G401 (cell line): Measurements from ENCODE around the gene ANLN. TPM values are rescaled to one million over a fixed set of nuclear protein-coding genes. Genes with fewer than 3 reads are reported as not detected.
"Not testable (repeated sequence)": the region's sequence is repeated elsewhere in the genome, so short reads cannot be mapped to it uniquely, and the experiment has no call there.

Source experiments
- DNase-seq: peaks from one replicate; pipeline ENCODE4 v3.0.0-alpha.2; 2015; ENCODE audit warnings: low spot score
- in situ Hi-C: cut with HindIII; loops from 2 replicates; pipeline ENCODE4 v1.10.0; 2016; ENCODE audit warnings: low sequenced_read_pairs, mixed read lengths
- total RNA-seq: library from RNA; depleted of rRNA; stranded (reverse); fragments of >200 nt; shearing (Covaris generic); gene quantifications from 2 replicates; pipeline ENCODE4 v1.2.3, GENCODE V29; 2014

The ANLN gene
- total RNA-seq, 1 experiment from 2014 or later = 71.1 TPM

DNA sequence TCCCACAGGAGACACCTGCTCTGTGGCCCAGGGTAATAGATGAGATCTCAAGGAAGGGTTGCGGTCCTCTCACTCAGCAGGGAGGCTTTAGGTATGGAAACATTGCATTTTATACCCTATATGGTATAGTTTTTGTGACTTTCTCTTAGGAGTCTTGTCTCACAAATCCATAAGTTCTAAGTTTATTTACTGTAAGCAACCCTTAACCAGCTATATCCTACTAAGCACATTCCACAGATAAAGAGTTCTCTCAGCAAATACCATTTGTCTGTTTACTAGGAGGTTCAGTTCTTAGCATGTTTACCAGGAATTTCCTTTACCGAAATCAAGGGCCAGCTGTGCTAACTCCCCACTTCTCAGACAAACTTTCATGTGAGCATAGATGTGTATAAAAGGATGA, 66.9 kb downstream of the ANLN start:
- DNase-seq = no peak
- in situ Hi-C loops = no loop called here

GRCh38 chr7:36459236-36459960, 69.7 kb downstream of the ANLN start:
- in situ Hi-C loops = no loop called here
- DNase-seq = no peak

DNA sequence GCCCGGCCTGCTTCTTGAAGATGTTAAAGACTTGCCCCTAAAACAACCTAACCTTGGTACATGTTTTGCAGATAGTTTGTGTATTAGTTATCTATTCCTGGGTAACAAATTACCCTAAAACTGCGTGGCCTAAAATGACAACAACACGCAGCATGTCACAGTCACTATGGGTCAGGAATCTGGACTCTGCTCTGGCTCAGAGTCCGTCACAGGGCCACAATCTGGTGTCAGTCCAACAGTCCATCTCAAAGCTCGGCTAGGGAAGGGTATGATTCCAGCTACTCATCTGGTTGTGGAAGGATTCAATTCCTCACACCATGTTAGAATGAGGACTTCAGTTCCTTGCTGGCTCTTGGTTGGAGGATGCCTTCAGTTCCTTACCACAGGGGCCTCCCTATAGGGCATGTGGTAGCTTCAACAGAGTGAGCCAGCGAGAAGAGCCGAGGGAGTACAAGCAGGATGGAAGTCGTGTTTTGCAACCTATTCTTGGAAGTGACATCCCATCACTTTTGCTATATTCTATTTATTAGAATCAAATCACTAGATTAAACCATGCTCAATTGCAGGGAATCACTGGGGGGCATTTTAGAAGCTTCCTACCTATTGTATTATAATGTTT, 71.3 kb downstream of the ANLN start:
- no peak for DNase-seq
- in situ Hi-C loops = no loop called here

DNA sequence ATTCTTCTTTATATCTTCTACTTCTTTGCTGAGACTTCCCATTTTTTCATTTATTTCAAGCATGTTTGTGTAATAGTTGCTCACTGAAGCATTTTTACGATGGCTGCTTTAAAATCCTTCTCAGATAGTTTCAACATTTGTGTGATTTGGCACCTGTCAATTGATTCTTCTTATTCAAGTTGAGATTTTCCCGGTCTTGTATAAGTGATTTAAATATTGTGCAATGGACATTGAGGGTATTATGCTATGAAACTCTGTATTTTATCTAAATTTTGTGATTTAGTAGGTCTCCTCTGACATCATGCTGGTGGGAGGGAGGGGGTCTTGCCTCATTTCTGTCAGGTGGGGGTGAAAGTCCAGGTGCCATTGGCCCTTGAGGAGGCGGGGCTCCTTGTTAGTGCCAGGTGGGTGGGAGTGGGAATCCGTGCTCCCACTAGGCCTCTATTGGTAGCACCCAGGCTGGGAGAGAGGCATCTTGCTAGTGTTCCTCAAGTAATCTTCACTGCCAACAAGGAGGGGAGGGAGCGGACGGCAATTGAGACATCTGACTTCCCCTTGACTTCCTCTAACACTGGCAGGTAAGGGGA, 73.0 kb downstream of the ANLN start:
- in situ Hi-C loops = no loop called here

DNA sequence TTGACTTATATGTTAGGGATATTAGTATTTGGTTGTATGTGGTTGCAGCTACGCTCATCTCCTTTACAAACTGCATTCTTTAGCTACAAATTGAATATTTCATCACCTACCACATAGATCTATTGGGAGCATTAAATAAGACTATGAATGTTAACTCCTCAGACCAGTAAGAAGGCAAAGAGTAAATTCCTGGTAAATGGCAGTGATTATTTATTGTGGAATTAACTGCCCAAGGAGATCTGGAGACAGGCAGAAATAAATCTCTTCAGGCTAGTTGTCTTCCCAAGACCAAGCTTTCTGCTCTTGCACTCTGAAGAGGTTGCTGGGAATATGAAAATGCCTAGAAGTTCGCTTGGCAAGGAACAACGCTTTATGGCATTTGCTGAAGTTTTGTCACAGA, 74.6 kb downstream of the ANLN start:
- in situ Hi-C loops = no loop called here
- no peak for DNase-seq

More for the DNA sequence above, 73.0 kb downstream of the ANLN start:
- DNase-seq = no peak

GRCh38 chr7:36466001-36466400, 76.3 kb downstream of the ANLN start:
- in situ Hi-C loops, DNase-seq: not testable (repeated sequence)

GRCh38 chr7:36468370-36469101, 78.9 kb downstream of the ANLN start:
- DNase-seq = no peak
- in situ Hi-C loops = no loop called here

GRCh38 chr7:36469236-36469635, 79.6 kb downstream of the ANLN start:
- in situ Hi-C loops = no loop called here
- DNase-seq = no peak

GRCh38 chr7:36472141-36472729, 82.6 kb downstream of the ANLN start:
- in situ Hi-C loops = no loop called here
- no peak for DNase-seq

DNA sequence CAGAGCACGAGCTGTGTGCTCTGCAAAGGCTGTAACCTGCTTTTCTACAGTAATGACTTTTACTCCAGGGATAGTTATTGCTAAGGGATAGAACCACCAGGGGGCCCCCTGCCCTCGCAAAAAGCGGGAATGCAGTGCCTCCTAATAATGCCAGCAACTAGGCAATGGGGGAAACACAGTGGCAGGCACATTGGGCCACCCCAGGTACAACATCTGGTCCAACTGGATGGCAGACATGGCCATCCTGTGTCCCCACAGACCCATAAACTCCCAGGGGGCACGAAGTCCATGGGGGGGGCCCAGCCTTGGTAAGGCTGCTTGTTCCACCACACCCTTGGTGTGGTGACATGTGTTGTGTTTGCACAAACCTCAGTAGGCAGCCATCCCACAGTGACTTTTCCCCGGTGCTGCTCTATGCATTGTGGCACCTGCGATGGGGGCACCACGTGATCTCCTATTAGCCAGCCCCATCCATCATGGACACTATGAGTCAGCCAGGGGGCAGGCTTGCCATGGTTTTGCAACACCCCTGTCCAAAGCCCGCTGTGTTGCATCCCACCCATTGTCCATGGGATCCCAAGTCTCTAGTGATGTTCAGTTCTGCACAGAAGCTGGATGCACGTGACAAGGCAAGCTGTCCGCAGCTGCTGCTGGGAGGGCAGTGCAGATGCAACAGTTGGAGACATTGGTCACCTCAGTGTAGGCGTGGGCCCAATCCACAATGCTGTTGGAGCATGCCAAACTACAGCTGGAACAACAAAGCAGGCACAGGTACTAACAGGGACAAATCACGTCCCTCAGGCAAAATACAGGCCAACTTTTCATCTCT, 84.0 kb downstream of the ANLN start:
- DNase-seq = peak; percentile 49
- in situ Hi-C loops = no loop called here

GRCh38 chr7:36474283-36475010, 84.8 kb downstream of the ANLN start:
- in situ Hi-C loops = no loop called here

GRCh38 chr7:36475011-36475342, 85.3 kb downstream of the ANLN start:
- in situ Hi-C loops = no loop called here

More at GRCh38 chr7:36474283-36475010, 84.8 kb downstream of the ANLN start:
- DNase-seq = no peak

DNA sequence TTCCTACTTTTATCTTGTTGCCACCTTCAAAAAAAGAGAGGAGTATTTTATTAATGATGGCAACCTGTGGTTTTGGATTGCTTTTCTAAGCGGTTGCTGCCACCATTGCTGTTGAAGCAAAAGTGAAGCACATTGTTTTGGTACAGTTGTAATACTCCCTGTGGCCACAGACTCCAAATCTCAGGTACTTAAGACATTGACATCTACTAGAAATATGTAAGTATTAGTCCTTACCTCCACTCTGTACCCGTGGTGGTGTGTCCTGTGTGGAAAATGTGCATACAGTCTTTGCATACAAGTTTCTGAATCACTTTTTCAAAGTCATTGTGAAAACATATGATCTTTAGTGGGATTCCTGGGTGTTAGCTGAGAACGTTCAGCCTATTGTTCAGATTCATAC, 85.7 kb downstream of the ANLN start:
- in situ Hi-C loops = no loop called here
- no peak for DNase-seq

More at GRCh38 chr7:36475011-36475342, 85.3 kb downstream of the ANLN start:
- DNase-seq = no peak

GRCh38 chr7:36478745-36479144, 89.1 kb downstream of the ANLN start:
- DNase-seq = no peak
- in situ Hi-C loops = no loop called here

GRCh38 chr7:36483853-36484252, 94.2 kb downstream of the ANLN start:
- in situ Hi-C loops = not testable (repeated sequence)
- DNase-seq = peak; percentile 53

- no peak for DNase-seq
- in situ Hi-C loops = no loop called here
Observed at GRCh38 chr7:36484265-36484664, 94.6 kb downstream of the ANLN start.

GRCh38 chr7:36486336-36486735, 96.7 kb downstream of the ANLN start:
- DNase-seq = peak; percentile 58
- in situ Hi-C loops = no loop called here

DNA sequence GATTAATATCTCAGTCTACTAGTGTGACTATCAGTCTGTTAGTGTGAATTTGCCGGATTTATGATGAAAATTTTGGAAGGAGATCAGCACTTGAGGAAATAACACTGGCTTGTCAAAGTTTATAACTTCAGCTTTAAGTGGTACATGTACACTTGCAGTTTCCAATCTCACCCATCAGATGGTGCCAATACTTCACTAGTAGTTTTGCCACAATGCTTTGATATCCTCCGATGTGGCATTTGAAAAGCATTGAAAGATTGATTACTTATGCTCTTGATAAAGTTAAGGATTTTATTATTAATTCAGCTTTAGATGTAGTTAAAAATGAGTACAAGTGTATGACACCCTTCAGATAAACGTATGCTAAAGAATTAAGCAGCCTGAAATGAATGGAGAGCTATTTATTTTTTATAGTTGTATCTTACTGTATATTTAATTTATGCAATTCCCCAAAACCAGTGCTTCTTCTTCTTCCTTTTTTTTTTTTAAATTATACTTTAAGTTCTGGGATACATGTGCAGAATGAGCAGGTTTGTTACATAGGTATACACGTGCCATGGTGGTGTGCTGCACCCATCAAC, 98.2 kb downstream of the ANLN start:
- in situ Hi-C loops = no loop called here
- peak; percentile 76 for DNase-seq
